Body of pancreas (tissue), 4 donors: ENCODE results near the gene PCBP3. TPM values are rescaled to one million over a fixed set of nuclear protein-coding genes. Genes with fewer than 3 reads are reported as not detected.
"Not testable (repeated sequence)": the region's sequence is repeated elsewhere in the genome, so short reads cannot be mapped to it uniquely, and the experiment has no call there.

Experiments used
- ATAC-seq: fragments of 150-250 bp; one replicate; pipeline ENCODE4 v1.9.1; 2016
- DNase-seq, 4 donors: peaks; one replicate each; pipeline ENCODE4 v3.0.0-alpha.2; 2019
- H3K27ac ChIP-seq, 4 donors: fragments of 200-600 bp; sonication (generic); 1 replicate in 3 of 4; 2 replicates in 1 of 4; pipeline versions ENCODE4 v1.5.1 to v1.6.1; 2016 to 2019; ENCODE audit warnings: mild to moderate bottlenecking in 1 of 4, mixed read lengths in 1 of 4, moderate library complexity in 1 of 4
- H3K27me3 ChIP-seq, 2 donors: fragments of 200-600 bp; sonication (generic); one replicate each; pipeline ENCODE4 v1.6.0; 2016; ENCODE audit warnings: mild to moderate bottlenecking in 1 of 2
- H3K36me3 ChIP-seq, 2 donors: fragments of 200-600 bp; sonication (generic); replicated peaks in 1 of 2; 2 replicates each; pipeline ENCODE4 v1.5.1; 2016; ENCODE audit warnings: low read depth in 2 of 2; ENCODE audit not compliant: insufficient read depth in 1 of 2
- H3K4me1 ChIP-seq: fragments of 200-600 bp; sonication (generic); one replicate; pipeline ENCODE4 v1.6.0; 2016
- H3K4me3 ChIP-seq, 2 donors: fragments of 200-600 bp; sonication (generic); 1 replicate in 1 of 2; 2 replicates in 1 of 2; pipeline ENCODE4 v1.5.1; 2016 to 2019
- H3K9me3 ChIP-seq, 3 donors: fragments of 200-600 bp; sonication (generic); 1 replicate in 2 of 3; 2 replicates in 1 of 3; pipeline ENCODE4 v1.5.1; 2016
- POLR2A ChIP-seq, 3 donors: fragments of 450-650 bp; IDR thresholded peaks; one replicate each; pipeline ENCODE4 v1.6.1; 2016; ENCODE audit warnings: antibody characterized with exemption in 3 of 3, mild to moderate bottlenecking in 2 of 3
- WGBS, 2 donors: methylation state at CpG; one replicate each; pipeline ENCODE4 v1.1.5; 2017; 5-methylcytosine and 5-hydroxymethylcytosine counted together
- intact Hi-C: fragments of 100-400 bp; cut with DNase I; formaldehyde crosslinking; loops from one replicate; pipeline ENCODE4 v1.15.1; 2023
- total RNA-seq, 2 donors: library from RNA; depleted of rRNA; stranded (reverse); fragments of >200 nt; gene quantifications; one replicate each; pipeline ENCODE4 v1.1.0, GENCODE V29; 2016
- TF ChIP-seq, protein P1 (sequence below), 7 experiments: fragments of 450-650 bp in 4 of 7; fragments of 200-600 bp in 3 of 7; sonication (generic) in 3 of 7; IDR thresholded peaks; one replicate each; pipeline ENCODE4 v1.5.1; 2016 to 2019; ENCODE audit warnings: antibody characterized with exemption in 7 of 7

Gene PCBP3
- total RNA-seq, 2 donors from 2014 or later = 1.3 to 4.6 TPM

GRCh38 chr21:45602106-45602505 lies 41.4 kb upstream of the PCBP3 start:
- WGBS, 2 donors = 67 to 79% methylated on average over 5 of the region's 5 CpGs
- Histone ChIP-seq H3K4me3 (no peak overlapping the region), H3K4me1 (no peaks in the 10 kb centered on the region), H3K27me3 (no peaks in the 10 kb centered on the region), H3K36me3 (no peaks in the 10 kb centered on the region), H3K27ac (no peak overlapping the region), H3K9me3 (no peaks in the 10 kb centered on the region)
- TF ChIP-seq, protein P1, sequence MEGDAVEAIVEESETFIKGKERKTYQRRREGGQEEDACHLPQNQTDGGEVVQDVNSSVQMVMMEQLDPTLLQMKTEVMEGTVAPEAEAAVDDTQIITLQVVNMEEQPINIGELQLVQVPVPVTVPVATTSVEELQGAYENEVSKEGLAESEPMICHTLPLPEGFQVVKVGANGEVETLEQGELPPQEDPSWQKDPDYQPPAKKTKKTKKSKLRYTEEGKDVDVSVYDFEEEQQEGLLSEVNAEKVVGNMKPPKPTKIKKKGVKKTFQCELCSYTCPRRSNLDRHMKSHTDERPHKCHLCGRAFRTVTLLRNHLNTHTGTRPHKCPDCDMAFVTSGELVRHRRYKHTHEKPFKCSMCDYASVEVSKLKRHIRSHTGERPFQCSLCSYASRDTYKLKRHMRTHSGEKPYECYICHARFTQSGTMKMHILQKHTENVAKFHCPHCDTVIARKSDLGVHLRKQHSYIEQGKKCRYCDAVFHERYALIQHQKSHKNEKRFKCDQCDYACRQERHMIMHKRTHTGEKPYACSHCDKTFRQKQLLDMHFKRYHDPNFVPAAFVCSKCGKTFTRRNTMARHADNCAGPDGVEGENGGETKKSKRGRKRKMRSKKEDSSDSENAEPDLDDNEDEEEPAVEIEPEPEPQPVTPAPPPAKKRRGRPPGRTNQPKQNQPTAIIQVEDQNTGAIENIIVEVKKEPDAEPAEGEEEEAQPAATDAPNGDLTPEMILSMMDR (IDR thresholded peaks at IDR 0.05) = no peak
- no peak for TF ChIP-seq POLR2A (IDR thresholded peaks at IDR 0.05)
- intact Hi-C loops = no loop called here
- DNase-seq = no peak
- no peak for ATAC-seq

- intact Hi-C loops = no loop called here
- Histone ChIP-seq H3K27ac (no peak overlapping the region), H3K36me3 (no peaks in the 10 kb centered on the region), H3K4me1 (no peaks in the 10 kb centered on the region), H3K27me3 (no peaks in the 10 kb centered on the region), H3K9me3 (no peaks in the 10 kb centered on the region), H3K4me3 (no peak overlapping the region)
- ATAC-seq = no peak
- DNase-seq = no peak
- TF ChIP-seq POLR2A (IDR thresholded peaks at IDR 0.05) = no peak
- TF ChIP-seq, protein P1 (IDR thresholded peaks at IDR 0.05) = no peak
Observed at GRCh38 chr21:45603481-45603880, 40.0 kb upstream of the PCBP3 start.

DNA sequence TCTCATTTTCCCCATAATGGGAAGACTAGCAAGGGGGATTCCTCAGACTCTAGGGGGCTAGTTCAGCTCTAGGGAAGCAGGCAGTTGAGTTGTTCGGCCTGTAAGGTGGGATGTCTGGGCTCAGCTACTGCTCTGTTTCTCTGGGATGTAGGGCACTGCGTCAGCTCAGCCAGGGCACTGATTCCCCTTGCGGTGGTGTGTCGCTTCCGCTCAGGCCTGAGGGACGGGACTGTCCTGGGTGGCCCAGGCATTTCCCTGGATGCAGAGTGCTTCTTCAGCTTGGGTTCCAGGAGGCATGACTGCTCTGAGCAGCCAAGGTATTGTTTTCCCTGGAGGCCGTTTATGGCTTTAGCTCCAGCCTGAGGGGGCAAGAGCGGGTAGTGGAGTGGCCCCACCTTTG lies 38.8 kb upstream of the PCBP3 start:
- H3K36me3 ChIP-seq, DNase-seq, H3K9me3 ChIP-seq, ATAC-seq, intact Hi-C loops, H3K27me3 ChIP-seq, H3K27ac ChIP-seq, H3K4me1 ChIP-seq, H3K4me3 ChIP-seq: not testable (repeated sequence)
- WGBS, 2 donors = 76% methylated on average over 8 of the region's 8 CpGs; no CpG with 5 or more reads in 1 of the 2 donors

GRCh38 chr21:45607021-45607908 lies 36.3 kb upstream of the PCBP3 start:
- Histone ChIP-seq H3K9me3 (no peaks in the 10 kb centered on the region), H3K4me1 (no peaks in the 10 kb centered on the region), H3K27me3 (no peaks in the 10 kb centered on the region), H3K36me3 (no peaks in the 10 kb centered on the region), H3K27ac (no peak overlapping the region), H3K4me3 (no peak overlapping the region)
- intact Hi-C loops = no loop called here
- ATAC-seq = no peak
- WGBS, 2 donors = 53 to 62% methylated on average over 21 to 23 of the region's 23 CpGs
- TF ChIP-seq, protein P1 (IDR thresholded peaks at IDR 0.05) = no peak
- no peak for TF ChIP-seq POLR2A (IDR thresholded peaks at IDR 0.05)
- DNase-seq = no peak

GRCh38 chr21:45607909-45608295 lies 35.6 kb upstream of the PCBP3 start:
- DNase-seq (no peak), ATAC-seq (no peak)
- TF ChIP-seq POLR2A (IDR thresholded peaks at IDR 0.05) = no peak
- TF ChIP-seq, protein P1 (IDR thresholded peaks at IDR 0.05) = no peak
- intact Hi-C loops = no loop called here
- no peaks in the 10 kb centered on the region for H3K27me3 ChIP-seq
- no peak overlapping the region for H3K4me3 ChIP-seq
- WGBS, 2 donors = 74 to 77% methylated on average over 11 to 20 of the region's 20 CpGs
- no peaks in the 10 kb centered on the region for H3K4me1 ChIP-seq
- no peak overlapping the region for H3K27ac ChIP-seq
- H3K9me3 ChIP-seq = no peaks in the 10 kb centered on the region
- H3K36me3 ChIP-seq = no peaks in the 10 kb centered on the region

DNA sequence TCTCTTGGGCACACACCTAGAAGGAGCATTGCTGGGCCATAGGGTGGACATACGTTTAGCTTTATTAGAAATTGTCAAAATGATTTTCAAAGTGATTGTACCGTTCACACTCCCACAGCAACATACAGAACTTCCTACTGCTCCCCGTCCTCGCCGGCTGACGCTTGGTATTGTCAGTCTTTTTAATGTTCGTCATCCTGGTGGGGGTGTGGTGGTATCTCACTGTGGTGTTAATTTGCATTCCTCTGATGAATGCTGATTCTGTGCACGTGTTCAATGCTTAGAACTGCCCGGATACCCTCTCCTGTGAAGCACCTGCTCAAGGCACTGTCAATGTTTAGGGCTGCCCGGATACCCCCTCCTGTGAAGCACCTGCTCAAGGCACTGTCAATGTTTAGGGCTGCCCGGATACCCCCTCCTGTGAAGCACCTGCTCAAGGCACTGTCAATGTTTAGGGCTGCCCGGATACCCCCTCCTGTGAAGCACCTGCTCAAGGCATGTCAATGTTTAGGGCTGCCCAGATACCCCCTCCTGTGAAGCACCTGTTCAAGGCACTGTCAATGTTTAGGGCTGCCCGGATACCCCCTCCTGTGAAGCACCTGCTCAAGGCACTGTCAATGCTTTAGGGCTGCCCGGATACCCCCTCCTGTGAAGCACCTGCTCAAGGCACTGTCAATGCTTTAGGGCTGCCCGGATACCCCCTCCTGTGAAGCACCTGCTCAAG lies 34.6 kb upstream of the PCBP3 start:
- ATAC-seq, intact Hi-C loops, H3K4me3 ChIP-seq, H3K36me3 ChIP-seq, H3K27ac ChIP-seq, H3K27me3 ChIP-seq, H3K4me1 ChIP-seq, H3K9me3 ChIP-seq, DNase-seq: not testable (repeated sequence)
- WGBS, 2 donors = 47 to 52% methylated on average over 11 to 15 of the region's 15 CpGs

DNA sequence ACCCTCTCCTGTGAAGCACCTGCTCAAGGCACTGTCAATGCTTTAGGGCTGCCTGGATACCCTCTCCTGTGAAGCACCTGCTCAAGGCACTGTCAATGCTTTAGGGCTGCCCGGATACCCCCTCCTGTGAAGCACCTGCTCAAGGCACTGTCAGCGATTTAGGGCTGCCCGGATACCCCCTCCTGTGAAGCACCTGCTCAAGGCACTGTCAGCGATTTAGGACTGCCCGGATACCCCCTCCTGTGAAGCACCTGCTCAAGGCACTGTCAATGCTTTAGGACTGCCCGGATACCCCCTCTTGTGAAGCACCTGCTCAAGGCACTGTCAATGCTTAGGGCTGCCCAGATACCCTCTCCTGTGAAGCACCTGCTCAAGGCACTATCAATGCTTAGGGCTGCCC lies 33.9 kb upstream of the PCBP3 start:
- intact Hi-C loops, H3K27ac ChIP-seq, H3K36me3 ChIP-seq, ATAC-seq, H3K4me3 ChIP-seq, H3K9me3 ChIP-seq, H3K27me3 ChIP-seq, H3K4me1 ChIP-seq, DNase-seq: not testable (repeated sequence)
- WGBS, 2 donors = 39 to 70% methylated on average over 3 to 6 of the region's 6 CpGs
